Fibroblast of skin of right biceps (primary cell): Measurements from ENCODE around the gene TOM1L2.

ENCODE experiments used
- DNase-seq: peaks from one replicate; pipeline ENCODE4 v3.0.0-alpha.2; 2013

The TOM1L2 gene

DNA sequence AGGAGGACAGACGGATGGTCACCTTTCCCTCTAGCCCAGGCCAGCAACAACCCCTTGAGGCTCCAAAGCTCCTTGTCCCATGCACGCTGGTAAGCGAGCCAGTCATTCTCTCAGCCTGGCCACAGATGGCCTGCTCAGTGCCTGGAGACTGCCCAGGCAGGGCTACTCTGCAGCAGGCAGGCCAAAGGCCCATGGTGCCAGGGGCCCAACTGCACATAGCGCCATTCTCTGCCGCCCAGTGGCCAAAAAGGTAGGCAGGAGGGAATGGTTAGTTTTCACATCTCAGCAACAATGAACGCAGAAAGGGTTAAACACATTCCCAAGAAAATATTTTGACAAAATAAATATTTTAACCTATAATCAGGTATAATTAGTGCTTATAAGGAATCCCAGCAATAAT is 127.7 kb downstream of the TOM1L2 start:
- no peak for DNase-seq

DNA sequence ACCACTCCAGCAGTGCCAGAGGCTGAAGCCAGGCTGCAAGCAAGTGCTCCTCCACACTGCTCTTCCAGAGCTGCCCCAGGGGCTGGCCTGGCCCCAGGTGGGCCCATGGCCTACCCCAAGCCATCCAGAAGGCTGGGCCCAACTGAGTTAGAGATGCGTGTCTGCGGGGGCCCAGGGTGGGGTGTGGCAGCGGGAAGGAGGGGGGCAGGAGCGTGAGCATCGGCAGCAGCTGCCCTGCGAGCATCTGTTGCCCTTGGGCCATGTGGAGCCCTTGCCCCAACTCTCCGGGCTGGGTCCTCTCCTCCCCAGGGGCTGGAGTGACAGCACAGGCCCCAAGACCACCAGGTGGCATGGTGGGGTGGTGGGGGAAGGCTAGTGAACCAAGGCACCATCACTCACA is 128.1 kb downstream of the TOM1L2 start:
- DNase-seq, result no peak

DNA sequence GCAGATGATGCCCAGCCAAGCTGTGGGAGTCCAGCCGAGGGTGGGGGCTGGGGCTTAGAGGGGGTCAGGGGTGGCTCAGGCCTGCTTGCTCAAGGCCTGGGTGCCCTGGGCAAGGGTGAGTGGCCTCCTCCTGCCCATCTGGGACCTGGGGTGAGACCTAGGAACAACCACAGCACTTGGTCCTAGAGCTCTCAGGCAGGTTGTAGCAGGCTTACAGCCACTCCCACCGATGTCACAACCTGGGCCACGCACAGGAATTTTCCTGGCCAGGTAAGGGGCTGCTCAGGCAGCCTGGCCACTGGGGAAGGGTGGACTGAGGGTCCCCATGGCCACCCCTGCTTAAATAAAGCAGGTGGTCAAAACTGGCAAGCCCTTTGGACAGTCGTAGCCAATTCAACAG is 129.1 kb downstream of the TOM1L2 start:
- DNase-seq, result no peak

DNA sequence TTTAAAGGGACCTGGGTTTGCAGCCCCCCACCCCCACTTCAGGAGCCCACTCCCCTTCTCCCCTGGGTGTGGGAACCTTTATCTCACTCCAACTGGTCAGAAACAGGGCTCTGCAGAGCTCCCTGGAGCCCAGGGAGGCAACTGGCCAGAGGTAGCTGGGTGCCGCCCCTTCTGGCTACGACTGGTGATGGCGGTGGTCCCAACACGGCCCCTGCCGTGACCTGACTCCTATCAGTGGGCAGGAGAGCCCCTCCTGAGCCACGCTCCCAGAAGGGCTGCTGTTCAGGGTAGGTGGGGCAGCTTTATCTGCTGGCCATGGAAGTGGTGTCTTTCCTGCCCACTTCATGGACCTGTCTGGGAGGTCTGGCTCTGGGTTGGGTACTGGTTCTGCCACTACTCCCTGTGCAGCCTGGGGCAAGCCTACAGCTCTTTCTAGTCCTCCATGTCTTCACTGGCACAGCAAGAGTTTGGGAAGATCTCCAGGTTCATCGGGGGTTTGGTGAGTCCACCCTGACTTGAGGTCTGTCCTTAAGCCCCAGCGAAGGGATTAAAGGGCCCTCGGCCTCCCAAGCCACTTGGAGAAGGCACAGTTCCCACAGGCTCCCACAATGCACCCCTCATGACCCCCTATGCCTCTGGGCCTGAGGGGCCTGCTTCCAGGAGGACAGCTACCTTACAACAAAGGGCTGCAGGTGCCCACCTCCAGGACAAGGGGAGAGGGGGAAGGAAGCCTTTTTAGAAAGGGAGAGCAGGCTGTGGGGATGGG is 129.9 kb downstream of the TOM1L2 start:
- DNase-seq, result no peak

DNA sequence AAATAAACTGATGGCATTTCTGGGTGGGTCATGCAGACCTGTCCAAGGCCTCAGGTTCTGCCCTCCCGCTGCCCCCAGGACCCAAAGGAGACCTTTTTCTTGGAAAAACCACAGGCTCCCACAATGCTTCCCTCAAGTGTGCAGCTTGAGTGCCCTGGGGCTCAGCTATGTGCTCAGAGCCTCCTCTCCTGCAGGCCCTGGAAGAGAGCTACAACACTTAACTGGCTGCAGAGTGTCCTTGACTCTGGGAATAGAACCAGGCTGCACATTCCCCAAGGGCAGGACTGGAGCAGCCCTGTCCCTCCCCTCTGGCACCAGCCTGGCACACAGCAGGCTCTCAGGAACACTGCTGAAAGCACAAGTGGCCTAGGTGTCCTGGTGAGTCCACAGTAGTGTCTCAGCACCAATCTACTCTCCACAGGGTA is 130.6 kb downstream of the TOM1L2 start:
- no peak for DNase-seq

DNA sequence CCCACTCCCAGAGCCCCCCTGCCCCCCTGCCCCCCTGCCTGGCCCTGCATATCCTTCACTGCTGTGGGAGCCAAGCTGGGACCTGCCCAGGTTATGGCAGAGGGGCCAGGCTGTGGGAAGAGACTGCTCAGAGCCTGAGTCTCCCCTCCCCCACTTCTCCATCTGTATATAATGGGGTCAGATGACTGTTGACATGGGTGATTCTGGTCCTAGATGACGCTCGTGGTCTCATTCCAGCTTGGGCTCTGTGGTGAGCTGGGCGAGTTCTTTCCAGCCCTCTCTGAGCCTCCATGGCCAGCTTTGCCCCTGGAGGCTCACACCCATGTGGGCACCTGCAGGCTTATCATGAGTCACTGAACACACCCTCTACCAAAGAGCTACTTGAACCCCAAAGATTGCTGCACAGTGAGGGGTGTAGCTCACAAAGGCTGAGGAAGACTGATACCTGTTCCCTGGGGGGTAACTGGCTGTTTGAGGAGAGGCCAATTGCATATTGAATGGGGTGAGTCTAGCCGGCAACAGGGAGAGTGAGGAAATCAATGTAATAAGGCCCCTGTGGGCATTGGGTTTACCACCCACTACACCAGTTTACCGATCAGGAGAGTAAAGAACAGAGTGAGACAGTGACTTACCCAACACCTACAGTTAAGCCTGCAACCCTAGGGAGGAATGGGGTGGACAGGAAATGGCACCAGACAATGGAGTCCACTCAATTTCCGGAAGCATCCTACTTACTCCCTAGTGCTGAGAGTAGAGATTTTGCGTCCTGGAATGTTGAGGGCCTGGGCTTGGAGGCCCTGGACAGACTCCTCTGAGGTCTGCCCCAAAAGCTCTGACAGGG is 131.2 kb downstream of the TOM1L2 start:
- peak; percentile 28 for DNase-seq

DNA sequence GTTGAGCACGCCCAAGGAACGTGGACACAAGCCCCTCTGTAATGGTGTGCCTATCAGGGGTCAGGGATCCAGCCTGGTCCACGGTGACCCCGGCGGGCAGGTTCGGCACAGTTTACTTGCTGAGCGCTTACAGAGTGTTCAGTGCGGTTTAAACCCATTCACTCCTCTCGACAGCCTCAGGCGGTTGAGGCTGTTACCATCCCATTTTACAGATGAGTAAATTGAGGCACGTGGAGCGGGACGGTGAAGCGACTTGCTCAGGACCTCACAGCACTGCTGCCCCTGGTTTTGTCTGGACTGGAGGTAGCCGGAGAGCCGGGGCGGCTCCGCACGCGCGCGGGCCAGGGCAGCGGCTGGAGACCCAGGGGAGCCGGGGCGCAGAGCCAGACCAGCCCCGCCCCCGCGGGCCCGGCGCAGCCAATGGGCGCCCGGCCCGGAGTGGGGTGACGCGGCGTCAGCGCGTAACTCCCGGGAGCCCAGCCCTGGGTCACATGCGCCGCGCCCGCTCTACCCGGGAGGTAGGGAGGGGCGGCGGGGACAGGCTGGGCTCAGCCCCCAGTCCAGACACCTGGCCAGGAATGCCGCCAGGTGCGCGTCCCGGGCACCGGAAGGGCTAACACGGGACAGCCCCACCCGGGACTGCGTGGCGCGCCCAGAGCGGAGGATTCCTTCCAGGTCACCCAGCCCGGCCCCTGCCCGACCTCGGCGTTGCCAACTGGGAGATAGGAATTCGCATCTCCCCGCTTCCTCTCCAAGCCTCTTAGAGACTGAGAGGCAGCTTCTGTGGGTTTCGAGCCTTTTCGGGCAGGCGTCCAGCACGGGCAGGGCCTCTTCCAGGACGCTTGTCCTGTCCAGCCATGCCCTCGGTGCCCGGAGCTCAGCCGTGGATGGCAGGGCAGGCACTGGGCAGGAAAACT is 132.2 kb downstream of the TOM1L2 start:
- peak; percentile 84 for DNase-seq

DNA sequence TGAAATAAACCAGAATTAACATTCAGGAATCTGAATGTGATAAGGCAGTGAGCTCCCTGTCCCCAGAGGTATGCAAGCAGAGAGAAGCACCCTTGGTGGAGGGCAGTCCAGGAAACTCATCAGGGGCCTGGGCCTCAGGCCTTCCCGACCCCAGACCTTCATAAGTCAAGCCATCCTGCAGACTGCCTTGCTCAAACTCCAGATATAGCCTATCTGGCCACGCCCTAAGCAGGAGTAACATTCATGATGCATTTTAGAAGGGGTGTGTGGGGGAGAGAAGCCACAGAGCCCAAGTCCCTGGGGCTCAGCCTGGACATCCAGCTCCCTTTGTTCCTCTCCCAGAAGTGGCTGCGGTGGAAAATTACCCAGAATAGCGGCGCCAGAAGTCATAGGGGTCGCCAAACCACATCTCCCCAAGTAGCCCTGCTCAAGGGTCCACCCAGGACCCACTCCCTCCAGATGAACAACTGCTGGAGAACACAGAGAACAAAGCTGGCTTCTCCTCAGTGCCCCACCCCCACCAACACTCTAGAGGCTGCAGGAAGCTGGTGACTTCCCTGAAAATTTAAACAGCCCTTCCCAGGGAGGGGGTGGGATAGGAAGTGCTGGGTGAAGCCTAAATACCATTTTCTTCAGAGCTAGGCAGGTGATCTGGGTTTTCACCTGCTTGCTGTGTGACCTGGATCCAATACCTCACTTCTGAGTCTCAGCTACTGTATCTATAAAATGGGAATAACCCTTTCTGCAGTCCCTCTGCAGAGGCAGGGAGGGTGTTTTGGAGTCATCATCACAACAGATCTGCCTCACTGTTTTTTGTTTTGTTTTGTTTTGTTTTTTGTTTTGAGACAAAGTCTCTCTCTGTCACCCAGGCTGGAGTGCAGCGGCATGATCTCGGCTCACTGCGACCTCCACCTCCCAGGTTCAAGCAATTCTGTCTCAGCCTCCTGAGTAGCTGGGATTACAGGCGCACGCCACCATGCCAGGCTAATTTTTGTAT is 133.9 kb downstream of the TOM1L2 start:
- DNase-seq, result peak; percentile 66

DNA sequence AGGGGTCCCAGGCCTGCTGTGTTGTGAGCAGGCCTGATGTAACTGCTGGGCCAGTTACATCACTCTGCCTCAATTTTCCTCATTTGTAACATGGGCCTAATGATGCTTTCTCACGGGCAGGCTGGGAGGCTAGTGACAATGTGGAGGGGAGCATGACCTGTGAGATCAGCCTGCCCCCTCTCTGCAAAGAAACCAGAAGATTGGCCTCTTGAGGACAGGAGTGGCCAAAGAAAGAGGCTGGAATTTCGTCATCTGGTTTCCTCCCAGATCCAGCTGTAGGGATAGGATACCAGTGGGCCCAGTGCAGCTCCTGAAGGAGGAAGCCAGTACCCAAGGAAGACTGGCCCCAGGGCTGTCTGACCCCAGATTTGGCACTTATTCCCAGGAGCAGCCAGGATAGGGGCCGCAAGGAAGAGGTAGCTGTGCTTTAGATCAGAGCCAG is 134.8 kb downstream of the TOM1L2 start:
- peak; percentile 76 for DNase-seq

DNA sequence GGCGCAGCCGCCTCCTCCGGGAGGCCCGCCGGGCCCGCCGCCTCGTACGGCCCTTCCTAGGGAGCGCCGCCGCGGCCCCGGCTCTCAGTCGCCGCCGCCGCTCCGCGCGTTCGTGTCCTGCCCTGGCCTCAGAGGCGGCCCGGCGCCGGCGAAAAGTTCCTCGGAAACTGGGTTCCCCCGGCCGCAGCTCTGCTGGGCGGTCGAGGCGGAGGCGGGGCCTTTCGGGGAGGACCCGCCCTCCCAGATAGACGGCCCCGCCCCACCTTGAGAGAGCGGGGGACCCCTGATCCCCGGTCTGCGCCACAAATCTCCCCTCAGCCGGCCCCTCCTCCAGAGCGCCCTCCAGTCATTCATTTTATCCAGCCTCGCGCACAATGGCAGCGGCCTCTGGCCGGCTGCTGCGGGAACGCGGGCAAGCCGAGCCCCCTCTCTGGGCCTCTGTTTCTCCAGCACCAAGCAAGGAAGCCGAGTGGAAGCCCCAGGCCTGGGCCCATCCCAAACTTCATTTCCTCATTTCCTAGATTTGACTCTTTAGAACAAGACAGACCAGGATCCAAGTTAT is 135.3 kb downstream of the TOM1L2 start, which contains the start of gene SREBF1:
TSS of gene SREBF1 (minus strand) at position 169 of the 562 bp plus-strand sequence. CDS start 169 bp downstream, outside the sequence.
- DNase-seq, result peak; percentile 68

DNA sequence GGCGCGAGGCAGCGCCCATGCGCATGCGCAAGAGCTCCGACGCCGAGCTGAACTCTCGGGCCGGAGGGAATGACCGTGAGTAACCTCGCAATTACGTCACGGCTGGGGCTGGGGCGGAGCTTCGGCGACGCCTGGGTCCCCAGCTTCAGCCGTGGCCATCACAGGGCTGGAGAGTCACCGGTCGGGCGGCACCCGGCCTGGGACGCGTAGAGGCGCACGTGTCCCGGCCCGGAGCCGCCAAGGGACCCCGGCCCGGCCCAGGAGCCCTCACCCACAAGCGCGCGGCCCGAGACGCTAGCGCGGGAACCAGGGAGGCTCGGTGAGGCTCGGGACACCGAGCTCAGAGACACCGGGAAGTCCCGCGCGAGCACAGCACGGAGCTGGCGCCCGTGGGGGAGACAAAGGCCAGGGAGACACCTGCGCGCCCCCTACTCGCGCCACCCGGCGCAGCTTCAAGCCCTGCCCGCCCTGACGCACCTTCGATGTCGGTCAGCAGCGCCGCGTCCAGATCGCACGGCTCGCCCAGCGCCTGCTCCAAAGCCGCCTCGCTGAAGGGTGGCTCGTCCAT is 135.9 kb downstream of the TOM1L2 start:
- DNase-seq, result peak; percentile 95

DNA sequence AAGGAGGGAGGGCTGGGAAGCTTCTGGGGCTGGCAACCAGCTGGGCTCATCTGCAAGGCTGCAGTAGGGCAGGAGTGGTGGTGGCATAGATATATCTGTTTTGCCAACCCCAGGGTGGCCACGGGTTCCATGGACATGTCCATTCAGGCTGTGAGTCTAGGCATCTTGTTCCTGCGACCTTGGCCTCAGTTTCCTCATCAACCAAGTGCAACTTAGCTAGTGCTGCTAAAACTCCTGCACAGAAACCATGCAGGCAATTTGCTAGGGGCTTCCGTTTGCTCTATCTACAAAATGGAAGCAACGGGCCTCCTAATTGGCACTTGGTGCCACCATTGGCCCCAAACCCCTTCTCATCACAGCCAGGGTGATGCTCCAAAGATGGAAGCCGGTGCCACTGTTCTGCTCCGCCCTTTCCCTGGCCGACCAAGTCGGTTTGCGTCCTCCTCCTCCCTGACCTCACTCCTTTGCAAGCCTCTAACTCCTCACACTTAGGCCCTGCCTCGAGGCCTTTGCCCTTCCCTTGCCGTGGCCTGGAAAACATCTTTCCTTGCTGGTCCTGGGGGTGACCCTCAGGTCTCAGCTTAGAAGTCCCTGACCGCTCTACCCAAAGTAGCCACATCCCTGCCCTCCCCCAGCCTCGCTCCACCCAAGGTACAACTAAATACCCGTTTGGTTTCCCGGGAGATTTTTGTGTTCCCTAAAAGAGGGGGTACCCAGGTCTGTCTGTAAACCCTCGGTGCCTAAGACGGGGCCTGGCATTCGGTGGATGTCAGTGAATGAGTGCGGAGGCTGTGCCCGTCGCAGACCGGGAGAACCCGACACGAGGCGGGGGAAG is 136.6 kb downstream of the TOM1L2 start:
- DNase-seq, result no peak

DNA sequence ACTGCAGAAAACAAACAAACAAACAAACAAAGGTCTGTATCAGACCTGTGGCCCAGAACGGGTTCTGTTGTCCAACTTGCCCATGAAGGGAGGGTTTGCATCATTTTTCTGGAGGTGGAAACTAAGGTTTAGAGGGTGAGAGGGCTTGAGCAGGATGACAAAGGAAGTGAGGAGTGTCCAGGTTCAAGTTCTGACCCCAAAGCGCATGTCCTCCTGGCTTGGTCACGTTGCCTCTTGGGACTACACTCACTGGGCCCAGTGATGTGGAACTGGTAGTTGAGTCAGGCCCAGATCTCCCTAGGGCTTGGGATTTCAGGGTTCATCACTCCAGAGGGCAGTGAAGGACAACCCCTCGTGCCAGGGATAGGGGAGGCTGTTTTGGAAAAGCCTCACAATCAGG is 137.2 kb downstream of the TOM1L2 start:
- no peak for DNase-seq

DNA sequence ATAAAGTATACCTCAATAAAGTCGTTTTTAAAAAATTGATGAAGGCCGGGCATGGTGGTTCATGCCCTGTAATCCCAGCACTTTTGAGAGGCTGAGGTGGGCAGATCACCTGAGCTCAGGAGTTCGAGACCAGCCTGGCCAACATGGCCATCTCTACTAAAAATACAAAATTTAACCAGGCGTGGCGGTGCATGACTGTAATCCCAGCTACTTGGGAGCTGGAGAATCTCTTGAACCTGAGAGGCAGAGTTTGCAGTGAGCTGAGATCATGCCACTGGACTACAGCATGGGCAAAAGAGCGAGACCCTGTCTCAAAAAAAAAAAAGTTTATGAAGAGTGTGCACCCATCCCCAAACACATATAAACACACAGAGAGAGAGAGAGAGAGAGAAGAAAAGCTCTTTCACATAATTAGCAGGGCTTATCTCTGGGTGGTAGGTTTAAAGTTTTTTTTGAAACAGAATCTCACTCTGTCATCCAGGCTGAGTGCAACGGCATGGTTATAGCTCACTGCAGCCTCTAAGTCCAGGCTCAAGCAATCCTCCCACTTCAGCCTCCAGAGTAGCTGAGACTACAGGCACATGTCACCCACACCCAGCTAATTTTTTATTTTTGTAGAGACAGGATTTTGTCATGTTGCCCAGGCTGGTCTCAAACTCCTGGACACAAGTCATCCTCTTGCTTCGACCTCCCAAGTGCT is 138.4 kb downstream of the TOM1L2 start:
- no peak for DNase-seq

DNA sequence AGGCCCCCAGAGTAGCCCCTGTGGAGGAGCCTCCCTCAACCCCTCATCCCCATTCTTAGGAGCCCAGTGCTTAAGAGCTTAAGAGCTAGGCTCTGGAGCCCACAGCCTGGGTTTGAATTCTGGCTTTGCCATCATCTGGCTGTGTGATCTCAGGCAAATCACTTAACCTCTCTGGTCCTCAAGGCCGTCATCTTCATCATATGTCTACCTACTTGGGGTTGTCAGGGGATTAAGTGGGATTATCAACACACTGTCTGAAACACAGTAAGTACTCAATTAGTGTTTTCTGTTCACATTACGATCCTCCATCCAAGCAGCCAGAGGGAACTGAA is 140.2 kb downstream of the TOM1L2 start:
- DNase-seq, result no peak

DNA sequence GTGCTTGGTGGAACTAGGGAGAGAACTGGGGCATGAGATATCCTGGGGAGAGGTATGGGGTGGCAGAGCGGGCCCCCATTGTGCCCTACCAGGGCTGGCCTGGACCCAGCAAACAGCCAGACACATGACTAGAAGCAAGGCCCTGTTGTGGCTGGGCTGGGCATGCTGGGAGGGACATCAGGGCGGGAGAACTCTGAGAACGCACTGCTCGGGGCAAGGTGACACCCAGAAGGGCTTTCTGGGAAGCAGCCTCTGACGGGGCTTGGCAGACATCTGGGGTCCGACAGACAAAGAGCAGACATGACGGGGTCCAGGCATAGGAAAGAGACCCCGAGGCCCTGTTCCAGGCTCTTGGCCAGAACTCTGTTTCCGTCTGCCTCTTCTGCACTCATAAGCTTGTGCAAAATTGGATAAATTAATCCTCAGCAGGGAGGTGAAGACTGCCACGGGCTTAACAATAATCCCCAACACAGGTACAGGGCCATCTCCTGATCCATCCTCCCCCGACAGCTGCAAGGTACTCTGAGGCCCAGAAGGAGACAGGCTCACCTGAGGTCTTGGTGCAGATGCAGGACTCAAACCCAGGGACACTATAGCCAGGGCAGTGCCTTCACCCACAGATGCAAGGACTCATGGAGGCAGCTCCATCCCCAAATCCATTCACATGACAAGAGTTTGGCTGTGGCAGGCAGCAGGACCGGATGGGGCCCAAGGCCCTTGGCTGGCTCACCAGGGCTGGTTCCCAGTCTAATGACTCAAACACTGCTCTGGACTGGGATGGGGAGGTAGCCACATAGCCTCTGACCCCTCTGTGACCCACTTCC is 140.8 kb downstream of the TOM1L2 start:
- DNase-seq, result no peak

DNA sequence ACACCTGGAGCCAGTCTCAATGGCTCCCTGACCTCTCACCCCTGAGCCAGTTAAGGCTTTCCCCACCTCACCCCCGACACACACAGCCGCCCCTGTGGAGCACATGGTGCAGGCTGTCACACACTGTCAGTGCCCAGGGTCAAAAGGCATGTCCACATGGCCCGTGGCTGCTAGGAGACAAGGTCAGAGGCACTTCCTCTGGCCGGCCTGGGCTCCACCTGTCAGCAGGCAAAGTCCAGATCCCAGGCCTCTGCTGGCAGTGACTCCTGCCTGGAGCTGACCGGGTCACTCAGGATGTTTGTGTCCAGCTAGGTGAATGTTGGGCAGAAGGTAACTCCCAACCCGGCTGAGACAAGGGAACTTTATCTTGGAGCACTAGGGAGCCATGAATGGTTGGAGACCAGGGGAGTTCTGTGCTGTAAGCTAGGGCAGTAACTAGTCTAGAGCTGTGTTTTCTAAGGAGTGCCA is 141.4 kb downstream of the TOM1L2 start:
- DNase-seq, result no peak

DNA sequence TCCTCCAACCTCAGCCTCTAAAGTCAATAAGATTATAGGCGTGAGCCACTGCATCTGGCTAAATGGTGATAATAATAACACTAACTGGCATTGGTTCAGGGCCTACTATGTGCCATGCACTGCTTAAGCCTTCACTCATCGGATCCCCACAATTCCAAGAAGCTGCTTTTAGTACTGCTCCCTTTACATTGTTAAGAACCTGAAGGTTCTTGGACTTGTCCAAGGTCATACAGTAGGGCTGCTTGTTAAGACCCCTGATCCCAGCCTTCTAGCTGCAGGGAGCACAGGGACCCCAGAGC is 142.0 kb downstream of the TOM1L2 start:
- DNase-seq, result no peak
